Measurements from ENCODE around the gene XPNPEP2. TPM values are rescaled to one million over a fixed set of nuclear protein-coding genes. Genes with fewer than 3 reads are reported as not detected.

XPNPEP2 gene
- total RNA-seq, 2 experiments from 2014 or later = 1.6 to 1.7 TPM

GRCh38 chrX:129721414-129721813, 17.4 kb upstream of the XPNPEP2 start:
- POLR2A ChIA-PET = no interaction called here
- Mint-ChIP-seq H3K4me3 (no peak overlapping the region), H3K9me3 (ENCODE audit: insufficient read depth) (no peaks in the 10 kb centered on the region), H3K27me3 (ENCODE audit: low read depth) (no peaks in the 10 kb centered on the region), H3K4me1 (ENCODE audit: low read depth) (peaks cover 30% of the 10 kb centered on the region), H3K27ac (no peak overlapping the region), H3K36me3 (ENCODE audit: low read depth) (no peaks in the 10 kb centered on the region)
- DNase-seq = no peak
- CTCF ChIA-PET = interaction anchor here (1.1 kb wide), 1 partner anchor 83 kb away, joined by 4 read pairs; no protein-coding TSS in a partner anchor
- no peak for ATAC-seq

GRCh38 chrX:129721870-129722269, 16.9 kb upstream of the XPNPEP2 start:
- Mint-ChIP-seq H3K4me1 (ENCODE audit: low read depth) (peaks cover 34% of the 10 kb centered on the region), H3K27ac (peak overlapping the region; percentile 53), H3K27me3 (ENCODE audit: low read depth) (no peaks in the 10 kb centered on the region), H3K36me3 (ENCODE audit: low read depth) (no peaks in the 10 kb centered on the region), H3K9me3 (ENCODE audit: insufficient read depth) (no peaks in the 10 kb centered on the region), H3K4me3 (no peak overlapping the region)
- ChIA-PET POLR2A (no interaction called here), CTCF (interaction anchor here (1.1 kb wide), 1 partner anchor 84 kb away, joined by 4 read pairs; no protein-coding TSS in a partner anchor)
- DNase-seq = peak; percentile 34
- ATAC-seq = no peak

- no peak for ATAC-seq
- POLR2A ChIA-PET = interaction anchor here (0.6 kb wide), 1 partner anchor 15 kb away, joined by 3 read pairs; no protein-coding TSS in a partner anchor
Measured at GRCh38 chrX:129723511-129723910, 15.3 kb upstream of the XPNPEP2 start.

GRCh38 chrX:129724754-129725153, 14.0 kb upstream of the XPNPEP2 start:
- H3K4me3 Mint-ChIP-seq = no peak overlapping the region
- DNase-seq = no peak
- H3K36me3 Mint-ChIP-seq (ENCODE audit: low read depth) = no peaks in the 10 kb centered on the region
- no peaks in the 10 kb centered on the region for H3K9me3 Mint-ChIP-seq (ENCODE audit: insufficient read depth)
- peaks cover 36% of the 10 kb centered on the region for H3K4me1 Mint-ChIP-seq (ENCODE audit: low read depth)
- ChIA-PET POLR2A (no interaction called here), CTCF (interaction anchor here (1.0 to 3.3 kb wide), 8 partner anchors 15 to 123 kb away, joined by 3 to 32 read pairs (median 4); no protein-coding TSS in a partner anchor)
- H3K27me3 Mint-ChIP-seq (ENCODE audit: low read depth) = no peaks in the 10 kb centered on the region
- H3K27ac Mint-ChIP-seq = no peak overlapping the region
- ATAC-seq = no peak

More at GRCh38 chrX:129723511-129723910, 15.3 kb upstream of the XPNPEP2 start:
- H3K27ac Mint-ChIP-seq = no peak overlapping the region
- H3K9me3 Mint-ChIP-seq (ENCODE audit: insufficient read depth) = no peaks in the 10 kb centered on the region
- DNase-seq = no peak
- no peaks in the 10 kb centered on the region for H3K27me3 Mint-ChIP-seq (ENCODE audit: low read depth)
- CTCF ChIA-PET = interaction anchor here (1.2 to 1.5 kb wide), 3 partner anchors 31 to 122 kb away, joined by 3 read pairs; no protein-coding TSS in a partner anchor
- peaks cover 37% of the 10 kb centered on the region for H3K4me1 Mint-ChIP-seq (ENCODE audit: low read depth)
- no peaks in the 10 kb centered on the region for H3K36me3 Mint-ChIP-seq (ENCODE audit: low read depth)
- H3K4me3 Mint-ChIP-seq = no peak overlapping the region

- DNase-seq (no peak), ATAC-seq (no peak)
- Mint-ChIP-seq H3K9me3 (ENCODE audit: insufficient read depth) (no peaks in the 10 kb centered on the region), H3K27ac (no peak overlapping the region), H3K4me3 (no peak overlapping the region), H3K4me1 (ENCODE audit: low read depth) (peaks cover 43% of the 10 kb centered on the region), H3K36me3 (ENCODE audit: low read depth) (peaks cover 3% of the 10 kb centered on the region), H3K27me3 (ENCODE audit: low read depth) (no peaks in the 10 kb centered on the region)
- CTCF ChIA-PET = interaction anchor here (0.6 to 3.3 kb wide), 31 partner anchors 8 to 335 kb away, joined by 3 to 32 read pairs (median 4); partner anchors contain the start of genes APLN and SASH3
- POLR2A ChIA-PET = no interaction called here
Measured at GRCh38 chrX:129726307-129727111, 12.3 kb upstream of the XPNPEP2 start.

- no peak overlapping the region for H3K27ac Mint-ChIP-seq
- H3K9me3 Mint-ChIP-seq (ENCODE audit: insufficient read depth) = no peaks in the 10 kb centered on the region
- CTCF ChIA-PET = interaction anchor here (1.1 to 2.8 kb wide), 2 partner anchors 8 to 73 kb away, joined by 3 to 30 read pairs; partner anchors contain the start of gene APLN
- H3K4me3 Mint-ChIP-seq = no peak overlapping the region
- ATAC-seq (no peak), DNase-seq (no peak)
- H3K4me1 Mint-ChIP-seq (ENCODE audit: low read depth) = peaks cover 34% of the 10 kb centered on the region
- peaks cover 3% of the 10 kb centered on the region for H3K36me3 Mint-ChIP-seq (ENCODE audit: low read depth)
- H3K27me3 Mint-ChIP-seq (ENCODE audit: low read depth) = no peaks in the 10 kb centered on the region
- POLR2A ChIA-PET = no interaction called here
Measured at GRCh38 chrX:129728061-129728460, 10.7 kb upstream of the XPNPEP2 start.

GRCh38 chrX:129731228-129731627, 7.6 kb upstream of the XPNPEP2 start:
- Mint-ChIP-seq H3K4me3 (no peak overlapping the region), H3K27me3 (ENCODE audit: low read depth) (no peaks in the 10 kb centered on the region), H3K36me3 (ENCODE audit: low read depth) (peaks cover 3% of the 10 kb centered on the region), H3K4me1 (ENCODE audit: low read depth) (peaks cover 35% of the 10 kb centered on the region), H3K27ac (peak overlapping the region; percentile 12), H3K9me3 (ENCODE audit: insufficient read depth) (no peaks in the 10 kb centered on the region)
- DNase-seq (no peak), ATAC-seq (no peak)
- ChIA-PET CTCF (no interaction called here), POLR2A (no interaction called here)

GRCh38 chrX:129732857-129733256, 5.9 kb upstream of the XPNPEP2 start:
- POLR2A ChIA-PET = interaction anchor here (0.7 kb wide), 1 partner anchor 50 kb away, joined by 4 read pairs; no protein-coding TSS in a partner anchor
- H3K27ac Mint-ChIP-seq = peak overlapping the region; percentile 39
- ATAC-seq (no peak), DNase-seq (no peak)
- peaks cover 40% of the 10 kb centered on the region for H3K4me1 Mint-ChIP-seq (ENCODE audit: low read depth)
- H3K4me3 Mint-ChIP-seq = no peak overlapping the region
- H3K27me3 Mint-ChIP-seq (ENCODE audit: low read depth) = no peaks in the 10 kb centered on the region
- peaks cover 3% of the 10 kb centered on the region for H3K36me3 Mint-ChIP-seq (ENCODE audit: low read depth)
- H3K9me3 Mint-ChIP-seq (ENCODE audit: insufficient read depth) = no peaks in the 10 kb centered on the region
- CTCF ChIA-PET = no interaction called here

GRCh38 chrX:129733335-129733734, 5.4 kb upstream of the XPNPEP2 start:
- no peak overlapping the region for H3K27ac Mint-ChIP-seq
- DNase-seq = no peak

GRCh38 chrX:129736491-129736890, 2.3 kb upstream of the XPNPEP2 start:
- Mint-ChIP-seq H3K27me3 (ENCODE audit: low read depth) (no peaks in the 10 kb centered on the region), H3K4me1 (ENCODE audit: low read depth) (peaks cover 49% of the 10 kb centered on the region), H3K4me3 (no peak overlapping the region), H3K27ac (peak overlapping the region; percentile 66), H3K9me3 (ENCODE audit: insufficient read depth) (no peaks in the 10 kb centered on the region), H3K36me3 (ENCODE audit: low read depth) (no peaks in the 10 kb centered on the region)
- ATAC-seq = peak; percentile 80
- ChIA-PET POLR2A (interaction anchor here (1.4 kb wide), 1 partner anchor 57 kb away, joined by 3 read pairs; no protein-coding TSS in a partner anchor), CTCF (interaction anchor here (1.0 to 4.8 kb wide), 7 partner anchors 10 to 98 kb away, joined by 3 to 30 read pairs (median 11); no protein-coding TSS in a partner anchor)
- DNase-seq = no peak

More at GRCh38 chrX:129733335-129733734, 5.4 kb upstream of the XPNPEP2 start:
- no peak for ATAC-seq
- H3K4me1 Mint-ChIP-seq (ENCODE audit: low read depth) = peaks cover 44% of the 10 kb centered on the region
- H3K36me3 Mint-ChIP-seq (ENCODE audit: low read depth) = peaks cover 3% of the 10 kb centered on the region
- POLR2A ChIA-PET = interaction anchor here (0.7 kb wide), 1 partner anchor 49 kb away, joined by 4 read pairs; no protein-coding TSS in a partner anchor
- no peaks in the 10 kb centered on the region for H3K27me3 Mint-ChIP-seq (ENCODE audit: low read depth)
- no peak overlapping the region for H3K4me3 Mint-ChIP-seq
- no peaks in the 10 kb centered on the region for H3K9me3 Mint-ChIP-seq (ENCODE audit: insufficient read depth)
- CTCF ChIA-PET = no interaction called here

GRCh38 chrX:129737916-129738315, 863 bp upstream of the XPNPEP2 start:
- peaks cover 57% of the 10 kb centered on the region for H3K4me1 Mint-ChIP-seq (ENCODE audit: low read depth)
- no peak for ATAC-seq
- H3K4me3 Mint-ChIP-seq = no peak overlapping the region
- POLR2A ChIA-PET = interaction anchor here (0.6 kb wide), 1 partner anchor 15 kb away, joined by 3 read pairs; no protein-coding TSS in a partner anchor
- H3K36me3 Mint-ChIP-seq (ENCODE audit: low read depth) = no peaks in the 10 kb centered on the region
- no peak for DNase-seq
- CTCF ChIA-PET = interaction anchor here (1.3 to 4.8 kb wide), 4 partner anchors 17 to 86 kb away, joined by 3 to 16 read pairs (median 12); no protein-coding TSS in a partner anchor
- no peaks in the 10 kb centered on the region for H3K27me3 Mint-ChIP-seq (ENCODE audit: low read depth)
- H3K9me3 Mint-ChIP-seq (ENCODE audit: insufficient read depth) = no peaks in the 10 kb centered on the region
- peak overlapping the region; percentile 46 for H3K27ac Mint-ChIP-seq

- no peak overlapping the region for H3K27ac Mint-ChIP-seq
- no peaks in the 10 kb centered on the region for H3K36me3 Mint-ChIP-seq (ENCODE audit: low read depth)
- DNase-seq (no peak), ATAC-seq (no peak)
- no peak overlapping the region for H3K4me3 Mint-ChIP-seq
- CTCF ChIA-PET = no interaction called here
- H3K9me3 Mint-ChIP-seq (ENCODE audit: insufficient read depth) = no peaks in the 10 kb centered on the region
- POLR2A ChIA-PET = no interaction called here
- H3K27me3 Mint-ChIP-seq (ENCODE audit: low read depth) = no peaks in the 10 kb centered on the region
- peaks cover 70% of the 10 kb centered on the region for H3K4me1 Mint-ChIP-seq (ENCODE audit: low read depth)
Measured at GRCh38 chrX:129739578-129739977, 799 bp downstream of the XPNPEP2 start.
